Right atrium auricular region (tissue), 2 donors: ENCODE measurements around the gene ZNF287. TPM values are rescaled to one million over a fixed set of nuclear protein-coding genes. Genes with fewer than 3 reads are reported as not detected.
"Not testable (repeated sequence)": the region's sequence is repeated elsewhere in the genome, so short reads cannot be mapped to it uniquely, and the experiment has no call there.

ENCODE experiments used
- DNase-seq: peaks from one replicate; pipeline ENCODE4 v3.0.0-alpha.2; 2019; ENCODE audit warnings: low spot score
- H3K27ac ChIP-seq, 2 donors: fragments of 200-600 bp; sonication (generic); 1 replicate in 1 of 2; 2 replicates in 1 of 2; pipeline ENCODE4 v1.5.1; 2016 to 2019
- H3K27me3 ChIP-seq, 2 donors: fragments of 200-600 bp; sonication (generic); one replicate each; pipeline versions ENCODE4 v1.5.1 to v1.6.0; 2017 to 2019
- H3K36me3 ChIP-seq: fragments of 200-600 bp; sonication (generic); one replicate; pipeline ENCODE4 v1.5.1; 2016
- H3K4me1 ChIP-seq, 2 donors: fragments of 200-600 bp; sonication (generic); one replicate each; pipeline versions ENCODE4 v1.5.1 to v1.6.0; 2017 to 2019
- H3K4me3 ChIP-seq, 2 donors: fragments of 200-600 bp; sonication (generic); 1 replicate in 1 of 2; 2 replicates in 1 of 2; pipeline ENCODE4 v1.5.1; 2017 to 2019; ENCODE audit warnings: mild to moderate bottlenecking in 1 of 2, moderate library complexity in 1 of 2
- H3K9me3 ChIP-seq, 2 donors: fragments of 200-600 bp; sonication (generic); one replicate each; pipeline ENCODE4 v1.5.1; 2019
- CTCF ChIP-seq, 2 donors: fragments of 200-600 bp; sonication (generic); IDR thresholded peaks; one replicate each; pipeline ENCODE4 v1.5.1; 2019; ENCODE audit warnings: antibody characterized with exemption in 2 of 2
- total RNA-seq, 2 donors: library from RNA; depleted of rRNA; stranded (reverse); fragments of >200 nt; gene quantifications; one replicate each; pipeline ENCODE4 v1.1.0, GENCODE V29; 2016

The ZNF287 gene
- total RNA-seq, 2 donors from 2014 or later, result 5.2 to 8.7 TPM

GRCh38 chr17:16552637-16553045 is 16.4 kb downstream of the ZNF287 start:
- H3K9me3 ChIP-seq, result peaks cover 54 to 99% of the 10 kb centered on the region in 2 donors
- no peaks in the 10 kb centered on the region for H3K27me3 ChIP-seq
- H3K4me3 ChIP-seq, result no peak overlapping the region
- DNase-seq, result no peak
- H3K4me1 ChIP-seq, result no peaks in the 10 kb centered on the region
- no peak overlapping the region for H3K27ac ChIP-seq
- H3K36me3 ChIP-seq, result peaks cover 56% of the 10 kb centered on the region
- no peak for TF ChIP-seq CTCF (IDR thresholded peaks at IDR 0.05)

- no peak overlapping the region for H3K4me3 ChIP-seq
- TF ChIP-seq CTCF (IDR thresholded peaks at IDR 0.05), result no peak
- H3K4me1 ChIP-seq, result no peaks in the 10 kb centered on the region
- H3K36me3 ChIP-seq, result peaks cover 50% of the 10 kb centered on the region
- no peaks in the 10 kb centered on the region for H3K27me3 ChIP-seq
- DNase-seq, result no peak
- H3K9me3 ChIP-seq, result peaks cover 53 to 100% of the 10 kb centered on the region in 2 donors
- no peak overlapping the region for H3K27ac ChIP-seq
Observed at GRCh38 chr17:16551878-16552636, 16.9 kb downstream of the ZNF287 start.

- Histone ChIP-seq H3K4me1 (peaks cover 0 to 4% of the 10 kb centered on the region in 2 donors), H3K27ac (peak overlapping the region in 1 of 2 donors; percentile 94)
Observed at GRCh38 chr17:16537130-16537458, 31.9 kb downstream of the ZNF287 start.

GRCh38 chr17:16534236-16534635 is 34.8 kb downstream of the ZNF287 start:
- no peak for TF ChIP-seq CTCF (IDR thresholded peaks at IDR 0.05)
- Histone ChIP-seq H3K27ac (no peak overlapping the region), H3K4me1 (peaks cover 0 to 4% of the 10 kb centered on the region in 2 donors), H3K27me3 (no peaks in the 10 kb centered on the region), H3K36me3 (no peaks in the 10 kb centered on the region), H3K4me3 (no peak overlapping the region), H3K9me3 (no peaks in the 10 kb centered on the region)
- DNase-seq, result no peak

More at GRCh38 chr17:16537130-16537458, 31.9 kb downstream of the ZNF287 start:
- no peak for DNase-seq
- H3K9me3 ChIP-seq, result no peaks in the 10 kb centered on the region
- TF ChIP-seq CTCF (IDR thresholded peaks at IDR 0.05), result peak in 1 of 2 donors; percentile 13
- no peaks in the 10 kb centered on the region for H3K27me3 ChIP-seq
- H3K4me3 ChIP-seq, result no peak overlapping the region
- H3K36me3 ChIP-seq, result no peaks in the 10 kb centered on the region

GRCh38 chr17:16529906-16530305 is 39.1 kb downstream of the ZNF287 start:
- Histone ChIP-seq H3K27me3 (no peaks in the 10 kb centered on the region), H3K4me3 (no peak overlapping the region), H3K36me3 (no peaks in the 10 kb centered on the region), H3K4me1 (no peaks in the 10 kb centered on the region), H3K27ac (no peak overlapping the region), H3K9me3 (no peaks in the 10 kb centered on the region)
- DNase-seq, result no peak
- no peak for TF ChIP-seq CTCF (IDR thresholded peaks at IDR 0.05)

GRCh38 chr17:16527298-16527697 is 41.7 kb downstream of the ZNF287 start:
- no peaks in the 10 kb centered on the region for H3K27me3 ChIP-seq
- no peak for DNase-seq
- no peak for TF ChIP-seq CTCF (IDR thresholded peaks at IDR 0.05)
- H3K4me1 ChIP-seq, result no peaks in the 10 kb centered on the region
- no peak overlapping the region for H3K4me3 ChIP-seq
- H3K9me3 ChIP-seq, result no peaks in the 10 kb centered on the region
- no peak overlapping the region for H3K27ac ChIP-seq
- no peaks in the 10 kb centered on the region for H3K36me3 ChIP-seq

GRCh38 chr17:16525556-16525955 is 43.4 kb downstream of the ZNF287 start:
- H3K36me3 ChIP-seq, H3K9me3 ChIP-seq, H3K27ac ChIP-seq, H3K4me3 ChIP-seq, H3K27me3 ChIP-seq, H3K4me1 ChIP-seq, DNase-seq: not testable (repeated sequence)
